HEK293 (cell line): ENCODE measurements around the gene TIMP2.
A peak's percentile ranks its signal among the peaks of the same experiment; 100 is the strongest.

Source experiments
- IKZF3 ChIP-seq: fragments of 450-650 bp; IDR thresholded peaks from 2 replicates; pipeline ENCODE4 v1.5.0; 2018; ENCODE audit warnings: missing biosample characterization, mild to moderate bottlenecking, missing genetic modification characterization, moderate library complexity
- KLF9 ChIP-seq: fragments of 450-650 bp; formaldehyde crosslinking; IDR thresholded peaks from 2 replicates; pipeline ENCODE4 v1.5.1; 2016; ENCODE audit warnings: missing biosample characterization, missing genetic modification characterization, low read depth
- MYNN ChIP-seq: fragments of 450-650 bp; formaldehyde crosslinking; IDR thresholded peaks from 2 replicates; pipeline ENCODE4 v1.5.1; 2016; ENCODE audit warnings: missing biosample characterization, missing genetic modification characterization, borderline replicate concordance
- SALL2 ChIP-seq: fragments of 450-650 bp; formaldehyde crosslinking; IDR thresholded peaks from 2 replicates; pipeline ENCODE4 v1.5.0; 2017; ENCODE audit warnings: missing biosample characterization, mild to moderate bottlenecking, missing genetic modification characterization, borderline replicate concordance
- SETDB1 ChIP-seq: IDR thresholded peaks from one replicate; pipeline ENCODE4 v1.6.1; 2017; ENCODE audit warnings: mild to moderate bottlenecking, low read length, moderate library complexity, mixed read lengths; ENCODE audit not compliant: insufficient read length
- SP3 ChIP-seq: fragments of 450-650 bp; formaldehyde crosslinking; IDR thresholded peaks from 2 replicates; pipeline ENCODE4 v1.5.1; 2016; ENCODE audit warnings: missing biosample characterization, missing genetic modification characterization
- TRIM28 ChIP-seq: IDR thresholded peaks from 2 replicates; pipeline ENCODE4 v1.6.1; 2011; ENCODE audit warnings: low read length, control low read depth, borderline replicate concordance
- ZBTB1 ChIP-seq: fragments of 450-650 bp; formaldehyde crosslinking; IDR thresholded peaks from 2 replicates; pipeline ENCODE4 v1.5.1; 2016; ENCODE audit warnings: missing biosample characterization, missing genetic modification characterization
- ZBTB21 ChIP-seq: fragments of 450-650 bp; formaldehyde crosslinking; IDR thresholded peaks from 2 replicates; pipeline ENCODE4 v1.5.1; 2017; ENCODE audit warnings: missing biosample characterization, missing genetic modification characterization
- ZNF133 ChIP-seq: fragments of 450-650 bp; formaldehyde crosslinking; IDR thresholded peaks from 2 replicates; pipeline ENCODE4 v1.5.1; 2016; ENCODE audit warnings: missing biosample characterization, missing genetic modification characterization
- ZNF174 ChIP-seq: fragments of 450-650 bp; formaldehyde crosslinking; IDR thresholded peaks from 2 replicates; pipeline ENCODE4 v1.5.0; 2017; ENCODE audit warnings: missing biosample characterization, mild to moderate bottlenecking, missing genetic modification characterization
- ZNF221 ChIP-seq: fragments of 450-650 bp; formaldehyde crosslinking; IDR thresholded peaks from 2 replicates; pipeline ENCODE4 v1.5.1; 2017; ENCODE audit warnings: missing biosample characterization, missing genetic modification characterization, borderline replicate concordance
- ZNF23 ChIP-seq: fragments of 450-650 bp; formaldehyde crosslinking; IDR thresholded peaks from 2 replicates; pipeline ENCODE4 v1.5.1; 2016; ENCODE audit warnings: missing biosample characterization, missing genetic modification characterization, borderline replicate concordance
- ZNF302 ChIP-seq: fragments of 450-650 bp; formaldehyde crosslinking; IDR thresholded peaks from 2 replicates; pipeline ENCODE4 v1.5.1; 2016; ENCODE audit warnings: missing biosample characterization, missing genetic modification characterization, low read depth
- ZNF311 ChIP-seq: fragments of 450-650 bp; formaldehyde crosslinking; IDR thresholded peaks from 2 replicates; pipeline ENCODE4 v1.5.1; 2017; ENCODE audit warnings: missing biosample characterization, missing genetic modification characterization, borderline replicate concordance
- ZNF473 ChIP-seq: fragments of 450-650 bp; formaldehyde crosslinking; IDR thresholded peaks from 2 replicates; pipeline ENCODE4 v1.5.1; 2017; ENCODE audit warnings: missing biosample characterization, missing genetic modification characterization
- ZNF529 ChIP-seq: fragments of 450-650 bp; formaldehyde crosslinking; IDR thresholded peaks from 2 replicates; pipeline ENCODE4 v1.5.1; 2017; ENCODE audit warnings: missing genetic modification characterization, missing biosample characterization; ENCODE audit not compliant: insufficient replicate concordance
- ZNF560 ChIP-seq: fragments of 450-650 bp; formaldehyde crosslinking; IDR thresholded peaks from 2 replicates; pipeline ENCODE4 v1.5.1; 2017; ENCODE audit warnings: missing biosample characterization, missing genetic modification characterization, borderline replicate concordance
- ZNF571 ChIP-seq: fragments of 450-650 bp; formaldehyde crosslinking; IDR thresholded peaks from 2 replicates; pipeline ENCODE4 v1.5.0; 2017; ENCODE audit warnings: missing biosample characterization, missing genetic modification characterization
- ZNF596 ChIP-seq: fragments of 450-650 bp; IDR thresholded peaks from 2 replicates; pipeline ENCODE4 v1.5.0; 2018; ENCODE audit warnings: missing biosample characterization, mild to moderate bottlenecking, missing genetic modification characterization, moderate library complexity
- ZNF626 ChIP-seq: fragments of 450-650 bp; sonication (Bioruptor Pico); formaldehyde crosslinking; IDR thresholded peaks from 2 replicates; pipeline ENCODE4 v1.5.1; 2018; ENCODE audit warnings: missing biosample characterization, missing genetic modification characterization, inconsistent platforms
- ZNF654 ChIP-seq: fragments of 450-650 bp; formaldehyde crosslinking; IDR thresholded peaks from 2 replicates; pipeline ENCODE4 v1.5.1; 2016; ENCODE audit warnings: low read depth, missing biosample characterization, missing genetic modification characterization
- ZNF76 ChIP-seq: fragments of 450-650 bp; formaldehyde crosslinking; IDR thresholded peaks from 2 replicates; pipeline ENCODE4; 2016; ENCODE audit warnings: low read depth, missing biosample characterization, missing genetic modification characterization, borderline replicate concordance
- ZNF792 ChIP-seq: fragments of 450-650 bp; formaldehyde crosslinking; IDR thresholded peaks from 2 replicates; pipeline ENCODE4 v1.5.1; 2016; ENCODE audit warnings: missing biosample characterization, missing genetic modification characterization
- TF ChIP-seq, protein P1 (sequence below): fragments of 450-650 bp; formaldehyde crosslinking; IDR thresholded peaks from 2 replicates; pipeline ENCODE4 v1.5.1; 2016; ENCODE audit warnings: missing biosample characterization, missing genetic modification characterization
- TF ChIP-seq, protein P2 (sequence below): fragments of 450-650 bp; formaldehyde crosslinking; IDR thresholded peaks from 2 replicates; pipeline ENCODE4 v1.5.1; 2017; ENCODE audit warnings: missing biosample characterization, missing genetic modification characterization
- TF ChIP-seq, protein P3 (sequence below): fragments of 450-650 bp; formaldehyde crosslinking; IDR thresholded peaks from 2 replicates; pipeline ENCODE4 v1.5.1; 2016; ENCODE audit warnings: missing biosample characterization, missing genetic modification characterization
- TF ChIP-seq, protein P4 (sequence below): fragments of 450-650 bp; formaldehyde crosslinking; IDR thresholded peaks from 2 replicates; pipeline ENCODE4 v1.5.1; 2016; ENCODE audit warnings: missing biosample characterization, missing genetic modification characterization
- TF ChIP-seq, protein P5 (sequence below): fragments of 450-650 bp; formaldehyde crosslinking; IDR thresholded peaks from 2 replicates; pipeline ENCODE4 v1.5.1; 2016; ENCODE audit warnings: missing biosample characterization, missing genetic modification characterization
- TF ChIP-seq, protein P6 (sequence below): IDR thresholded peaks from 2 replicates; pipeline ENCODE4 v1.6.1; 2011; ENCODE audit warnings: mild to moderate bottlenecking, low read depth, low read length, borderline replicate concordance

TIMP2 gene

DNA sequence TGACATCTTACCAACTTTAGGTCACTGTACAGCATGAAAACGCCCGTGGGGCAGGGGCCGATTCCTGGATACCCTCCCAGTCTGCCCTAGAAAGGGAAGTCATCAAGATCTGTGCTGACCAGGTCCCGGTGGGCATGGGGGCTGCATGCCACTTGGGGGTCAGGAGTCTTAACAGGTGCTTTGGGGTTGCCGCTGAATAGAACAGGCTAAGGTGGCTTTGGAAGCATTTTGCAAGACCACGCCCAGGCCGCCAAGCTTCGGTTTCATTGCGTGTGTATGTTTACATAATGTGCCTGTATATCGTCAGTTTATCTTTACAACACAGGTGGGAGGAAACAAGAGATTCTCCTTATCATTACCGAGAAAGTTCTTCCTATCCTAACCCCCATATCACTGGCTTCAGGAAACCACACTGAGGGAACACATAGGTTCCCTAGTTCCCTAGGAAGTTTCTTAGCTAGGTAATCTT lies 71.2 kb downstream of the TIMP2 start (continued):
- TF ChIP-seq, protein P1, sequence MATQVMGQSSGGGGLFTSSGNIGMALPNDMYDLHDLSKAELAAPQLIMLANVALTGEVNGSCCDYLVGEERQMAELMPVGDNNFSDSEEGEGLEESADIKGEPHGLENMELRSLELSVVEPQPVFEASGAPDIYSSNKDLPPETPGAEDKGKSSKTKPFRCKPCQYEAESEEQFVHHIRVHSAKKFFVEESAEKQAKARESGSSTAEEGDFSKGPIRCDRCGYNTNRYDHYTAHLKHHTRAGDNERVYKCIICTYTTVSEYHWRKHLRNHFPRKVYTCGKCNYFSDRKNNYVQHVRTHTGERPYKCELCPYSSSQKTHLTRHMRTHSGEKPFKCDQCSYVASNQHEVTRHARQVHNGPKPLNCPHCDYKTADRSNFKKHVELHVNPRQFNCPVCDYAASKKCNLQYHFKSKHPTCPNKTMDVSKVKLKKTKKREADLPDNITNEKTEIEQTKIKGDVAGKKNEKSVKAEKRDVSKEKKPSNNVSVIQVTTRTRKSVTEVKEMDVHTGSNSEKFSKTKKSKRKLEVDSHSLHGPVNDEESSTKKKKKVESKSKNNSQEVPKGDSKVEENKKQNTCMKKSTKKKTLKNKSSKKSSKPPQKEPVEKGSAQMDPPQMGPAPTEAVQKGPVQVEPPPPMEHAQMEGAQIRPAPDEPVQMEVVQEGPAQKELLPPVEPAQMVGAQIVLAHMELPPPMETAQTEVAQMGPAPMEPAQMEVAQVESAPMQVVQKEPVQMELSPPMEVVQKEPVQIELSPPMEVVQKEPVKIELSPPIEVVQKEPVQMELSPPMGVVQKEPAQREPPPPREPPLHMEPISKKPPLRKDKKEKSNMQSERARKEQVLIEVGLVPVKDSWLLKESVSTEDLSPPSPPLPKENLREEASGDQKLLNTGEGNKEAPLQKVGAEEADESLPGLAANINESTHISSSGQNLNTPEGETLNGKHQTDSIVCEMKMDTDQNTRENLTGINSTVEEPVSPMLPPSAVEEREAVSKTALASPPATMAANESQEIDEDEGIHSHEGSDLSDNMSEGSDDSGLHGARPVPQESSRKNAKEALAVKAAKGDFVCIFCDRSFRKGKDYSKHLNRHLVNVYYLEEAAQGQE = no peak
- TF ChIP-seq ZBTB1 (tag by site-specific recombination) (no peak), ZNF529 (no peak), TRIM28 (no peak), ZNF302 (no peak), ZNF23 (tag by site-specific recombination) (no peak), MYNN (tag by site-specific recombination) (no peak), ZNF654 (tag by site-specific recombination) (no peak), ZNF571 (tag by site-specific recombination) (no peak), ZNF626 (no peak), ZNF221 (no peak), SALL2 (tag by site-specific recombination) (no peak), IKZF3 (no peak), ZNF473 (tag by site-specific recombination) (no peak), ZNF311 (tag by site-specific recombination) (no peak), ZNF174 (tag by site-specific recombination) (no peak), ZNF76 (tag by site-specific recombination) (no peak), ZNF560 (no peak), ZBTB21 (no peak), ZNF133 (tag by site-specific recombination) (no peak), ZNF596 (tag by site-specific recombination) (no peak), ZNF792 (tag by site-specific recombination) (no peak), KLF9 (tag by site-specific recombination) (peak; percentile 33; the same call in 1 of the 2 replicates), SP3 (tag by site-specific recombination) (no peak), SETDB1 (no peak)
- TF ChIP-seq, protein P2, sequence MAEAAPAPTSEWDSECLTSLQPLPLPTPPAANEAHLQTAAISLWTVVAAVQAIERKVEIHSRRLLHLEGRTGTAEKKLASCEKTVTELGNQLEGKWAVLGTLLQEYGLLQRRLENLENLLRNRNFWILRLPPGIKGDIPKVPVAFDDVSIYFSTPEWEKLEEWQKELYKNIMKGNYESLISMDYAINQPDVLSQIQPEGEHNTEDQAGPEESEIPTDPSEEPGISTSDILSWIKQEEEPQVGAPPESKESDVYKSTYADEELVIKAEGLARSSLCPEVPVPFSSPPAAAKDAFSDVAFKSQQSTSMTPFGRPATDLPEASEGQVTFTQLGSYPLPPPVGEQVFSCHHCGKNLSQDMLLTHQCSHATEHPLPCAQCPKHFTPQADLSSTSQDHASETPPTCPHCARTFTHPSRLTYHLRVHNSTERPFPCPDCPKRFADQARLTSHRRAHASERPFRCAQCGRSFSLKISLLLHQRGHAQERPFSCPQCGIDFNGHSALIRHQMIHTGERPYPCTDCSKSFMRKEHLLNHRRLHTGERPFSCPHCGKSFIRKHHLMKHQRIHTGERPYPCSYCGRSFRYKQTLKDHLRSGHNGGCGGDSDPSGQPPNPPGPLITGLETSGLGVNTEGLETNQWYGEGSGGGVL (tag by site-specific recombination) = no peak
- TF ChIP-seq, protein P3, sequence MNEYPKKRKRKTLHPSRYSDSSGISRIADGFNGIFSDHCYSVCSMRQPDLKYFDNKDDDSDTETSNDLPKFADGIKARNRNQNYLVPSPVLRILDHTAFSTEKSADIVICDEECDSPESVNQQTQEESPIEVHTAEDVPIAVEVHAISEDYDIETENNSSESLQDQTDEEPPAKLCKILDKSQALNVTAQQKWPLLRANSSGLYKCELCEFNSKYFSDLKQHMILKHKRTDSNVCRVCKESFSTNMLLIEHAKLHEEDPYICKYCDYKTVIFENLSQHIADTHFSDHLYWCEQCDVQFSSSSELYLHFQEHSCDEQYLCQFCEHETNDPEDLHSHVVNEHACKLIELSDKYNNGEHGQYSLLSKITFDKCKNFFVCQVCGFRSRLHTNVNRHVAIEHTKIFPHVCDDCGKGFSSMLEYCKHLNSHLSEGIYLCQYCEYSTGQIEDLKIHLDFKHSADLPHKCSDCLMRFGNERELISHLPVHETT (tag by site-specific recombination) = no peak
- TF ChIP-seq, protein P4, sequence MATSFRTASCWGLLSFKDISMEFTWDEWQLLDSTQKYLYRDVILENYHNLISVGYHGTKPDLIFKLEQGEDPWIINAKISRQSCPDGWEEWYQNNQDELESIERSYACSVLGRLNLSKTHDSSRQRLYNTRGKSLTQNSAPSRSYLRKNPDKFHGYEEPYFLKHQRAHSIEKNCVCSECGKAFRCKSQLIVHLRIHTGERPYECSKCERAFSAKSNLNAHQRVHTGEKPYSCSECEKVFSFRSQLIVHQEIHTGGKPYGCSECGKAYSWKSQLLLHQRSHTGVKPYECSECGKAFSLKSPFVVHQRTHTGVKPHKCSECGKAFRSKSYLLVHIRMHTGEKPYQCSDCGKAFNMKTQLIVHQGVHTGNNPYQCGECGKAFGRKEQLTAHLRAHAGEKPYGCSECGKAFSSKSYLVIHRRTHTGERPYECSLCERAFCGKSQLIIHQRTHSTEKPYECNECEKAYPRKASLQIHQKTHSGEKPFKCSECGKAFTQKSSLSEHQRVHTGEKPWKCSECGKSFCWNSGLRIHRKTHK (tag by site-specific recombination) = no peak
- TF ChIP-seq, protein P5, sequence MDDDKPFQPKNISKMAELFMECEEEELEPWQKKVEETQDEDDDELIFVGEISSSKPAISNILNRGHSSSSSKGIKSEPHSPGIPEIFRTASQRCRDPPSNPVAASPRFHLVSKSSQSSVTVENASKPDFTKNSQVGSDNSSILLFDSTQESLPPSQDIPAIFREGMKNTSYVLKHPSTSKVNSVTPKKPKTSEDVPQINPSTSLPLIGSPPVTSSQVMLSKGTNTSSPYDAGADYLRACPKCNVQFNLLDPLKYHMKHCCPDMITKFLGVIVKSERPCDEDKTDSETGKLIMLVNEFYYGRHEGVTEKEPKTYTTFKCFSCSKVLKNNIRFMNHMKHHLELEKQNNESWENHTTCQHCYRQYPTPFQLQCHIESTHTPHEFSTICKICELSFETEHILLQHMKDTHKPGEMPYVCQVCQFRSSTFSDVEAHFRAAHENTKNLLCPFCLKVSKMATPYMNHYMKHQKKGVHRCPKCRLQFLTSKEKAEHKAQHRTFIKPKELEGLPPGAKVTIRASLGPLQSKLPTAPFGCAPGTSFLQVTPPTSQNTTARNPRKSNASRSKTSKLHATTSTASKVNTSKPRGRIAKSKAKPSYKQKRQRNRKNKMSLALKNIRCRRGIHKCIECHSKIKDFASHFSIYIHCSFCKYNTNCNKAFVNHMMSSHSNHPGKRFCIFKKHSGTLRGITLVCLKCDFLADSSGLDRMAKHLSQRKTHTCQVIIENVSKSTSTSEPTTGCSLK = no peak
- TF ChIP-seq, protein P6, sequence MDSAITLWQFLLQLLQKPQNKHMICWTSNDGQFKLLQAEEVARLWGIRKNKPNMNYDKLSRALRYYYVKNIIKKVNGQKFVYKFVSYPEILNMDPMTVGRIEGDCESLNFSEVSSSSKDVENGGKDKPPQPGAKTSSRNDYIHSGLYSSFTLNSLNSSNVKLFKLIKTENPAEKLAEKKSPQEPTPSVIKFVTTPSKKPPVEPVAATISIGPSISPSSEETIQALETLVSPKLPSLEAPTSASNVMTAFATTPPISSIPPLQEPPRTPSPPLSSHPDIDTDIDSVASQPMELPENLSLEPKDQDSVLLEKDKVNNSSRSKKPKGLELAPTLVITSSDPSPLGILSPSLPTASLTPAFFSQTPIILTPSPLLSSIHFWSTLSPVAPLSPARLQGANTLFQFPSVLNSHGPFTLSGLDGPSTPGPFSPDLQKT = no peak
